HCT116 (cell line): Measurements from ENCODE around the gene FAM171A1. TPM values are rescaled to one million over a fixed set of nuclear protein-coding genes. Genes with fewer than 3 reads are reported as not detected.

Experiments used
- ATAC-seq: fragments of 200-7000 bp; cut with Tn5 transposase; 2 replicates; pipeline ENCODE4 v1.9.1; 2020; ENCODE audit warnings: mild to moderate bottlenecking, moderate library complexity
- BruUV-seq: library from RNA; stranded (reverse); fragments of 400-500 nt; replicated peaks from 2 replicates; lab custom pipeline; 2021; lab: Mats Ljungman, UMichigan
- CTCF ChIA-PET: fragments of 300-600 bp; sonication (Branson Sonifier 250); formaldehyde crosslinking; loops from one replicate; lab custom pipeline; 2021; ENCODE audit warnings: antibody characterized with exemption; lab: Charles Lee
- POLR2A ChIA-PET: fragments of 300-600, 350-600 bp; sonication (Branson Sonifier 250); formaldehyde crosslinking; loops from one replicate; lab custom pipeline; 2021; ENCODE audit warnings: antibody characterized with exemption; lab: Charles Lee
- RAD21 ChIA-PET, 2 experiments: fragments of 300-600 bp; sonication (Branson Sonifier 250); formaldehyde crosslinking; loops; one replicate each; lab custom pipeline; 2023; ENCODE audit warnings: low total read pairs in 2 of 2; ENCODE audit not compliant: uncharacterized antibody in 2 of 2, unreplicated experiment in 2 of 2, low non-redundant PET in 1 of 2; lab: Charles Lee
- DNase-seq: peaks from one replicate; pipeline ENCODE4 v3.0.0-alpha.2; 2010; ENCODE audit warnings: low read depth, low spot score
- H2AFZ ChIP-seq: fragments of 200-600 bp; shearing (Covaris generic), sonication (generic); 2 replicates; pipeline ENCODE4 v1.6.1; 2017; ENCODE audit warnings: low read depth, mixed run types, mixed read lengths, antibody characterized with exemption, low read length; ENCODE audit not compliant: poor library complexity, severe bottlenecking
- H3K27ac ChIP-seq: 2 replicates; pipeline ENCODE4 v1.5.1; 2012; ENCODE audit warnings: low read depth, low read length
- H3K27me3 ChIP-seq: fragments of 200-600 bp; sonication (generic); 2 replicates; pipeline ENCODE4 v1.6.1; 2016; ENCODE audit warnings: mixed run types, low read length, mixed read lengths; ENCODE audit not compliant: insufficient read depth
- H3K36me3 ChIP-seq, 2 experiments: fragments of 200-500 bp in 1 of 2; fragments of 200-600 bp in 1 of 2; sonication (Bioruptor generic) in 1 of 2; sonication (generic) in 1 of 2; 2 replicates each; pipeline versions ENCODE4 v1.5.1 to v1.6.1; 2014 to 2016; ENCODE audit warnings: low read length in 2 of 2, inconsistent platforms in 1 of 2, mixed read lengths in 1 of 2, mixed run types in 1 of 2; ENCODE audit not compliant: insufficient read depth in 2 of 2, control insufficient read depth in 1 of 2
- H3K4me1 ChIP-seq, 2 experiments: fragments of 200-600 bp in 1 of 2; sonication (generic) in 1 of 2; 2 replicates each; pipeline versions ENCODE4 v1.5.1 to v1.6.1; 2012 to 2017; ENCODE audit warnings: low read length in 2 of 2, inconsistent platforms in 1 of 2, mild to moderate bottlenecking in 1 of 2, mixed read lengths in 1 of 2, mixed run types in 1 of 2, moderate library complexity in 1 of 2; ENCODE audit not compliant: insufficient read depth in 2 of 2, control insufficient read depth in 1 of 2
- H3K4me2 ChIP-seq: fragments of 200-600 bp; sonication (generic); 2 replicates; pipeline ENCODE4 v1.6.1; 2017; ENCODE audit warnings: mixed run types, low read length, mixed read lengths
- H3K4me3 ChIP-seq, 2 experiments: fragments of 200-600 bp in 1 of 2; sonication (generic) in 1 of 2; replicated peaks in 1 of 2; 2 replicates each; pipeline ENCODE4 v1.5.1; 2011 to 2016; ENCODE audit warnings: low read length in 2 of 2, control low read depth in 1 of 2, low read depth in 1 of 2, mild to moderate bottlenecking in 1 of 2, mixed read lengths in 1 of 2, mixed run types in 1 of 2
- H3K79me2 ChIP-seq: fragments of 200-600 bp; sonication (generic); 2 replicates; pipeline ENCODE4 v1.6.1; 2017; ENCODE audit warnings: mild to moderate bottlenecking, mixed run types, low read length, moderate library complexity, mixed read lengths; ENCODE audit not compliant: insufficient read depth
- H3K9ac ChIP-seq: fragments of 200-600 bp; sonication (generic); 2 replicates; pipeline ENCODE4 v1.6.1; 2016; ENCODE audit warnings: low read length, mixed read lengths
- H3K9me2 ChIP-seq: fragments of 200-600 bp; sonication (generic), shearing (Covaris generic); 2 replicates; pipeline ENCODE4 v1.6.1; 2017; ENCODE audit warnings: mixed run types, mild to moderate bottlenecking, moderate library complexity; ENCODE audit not compliant: insufficient read depth
- H3K9me3 ChIP-seq, 2 experiments: fragments of 200-500 bp in 1 of 2; fragments of 200-600 bp in 1 of 2; sonication (Bioruptor generic) in 1 of 2; sonication (generic) in 1 of 2; 2 replicates each; pipeline ENCODE4 v1.6.1; 2014 to 2017; ENCODE audit warnings: low read length in 2 of 2, mixed read lengths in 2 of 2, inconsistent platforms in 1 of 2, low read depth in 1 of 2, mild to moderate bottlenecking in 1 of 2, mixed run types in 1 of 2, moderate library complexity in 1 of 2; ENCODE audit not compliant: control insufficient read depth in 1 of 2, insufficient read depth in 1 of 2
- H4K20me1 ChIP-seq: fragments of 200-600 bp; sonication (generic), shearing (Covaris generic); 2 replicates; pipeline ENCODE4 v1.6.1; 2017; ENCODE audit warnings: mixed run types, mild to moderate bottlenecking, moderate library complexity; ENCODE audit not compliant: insufficient read depth
- ATF3 ChIP-seq: IDR thresholded peaks from 2 replicates; pipeline ENCODE4 v1.6.1; 2012
- CTCF ChIP-seq, 3 experiments: fragments of 200-600 bp in 1 of 3; sonication (generic) in 1 of 3; IDR thresholded peaks in 2 of 3; conservative IDR thresholded peaks in 1 of 3; 2 replicates each; pipeline ENCODE4 v1.5.1; 2012 to 2017; ENCODE audit warnings: low read depth in 2 of 3, low read length in 2 of 3, antibody characterized with exemption in 1 of 3, borderline replicate concordance in 1 of 3, control low read depth in 1 of 3, mild to moderate bottlenecking in 1 of 3, mixed read lengths in 1 of 3, mixed run types in 1 of 3, moderate library complexity in 1 of 3; ENCODE audit not compliant: insufficient read depth in 1 of 3
- EZH2phosphoT487 ChIP-seq: fragments of 200-600 bp; IDR thresholded peaks from 2 replicates; pipeline ENCODE4 v1.6.1; 2018; ENCODE audit warnings: antibody characterized with exemption, borderline replicate concordance
- JUND ChIP-seq: IDR thresholded peaks from 2 replicates; pipeline ENCODE4 v1.6.1; 2012
- POLR2A ChIP-seq: IDR thresholded peaks from 2 replicates; pipeline ENCODE4 v1.7.0; 2011; ENCODE audit warnings: borderline replicate concordance; ENCODE audit not compliant: insufficient read depth, insufficient read length; ENCODE audit errors: extremely low read depth
- SRF ChIP-seq: IDR thresholded peaks from 2 replicates; pipeline ENCODE4 v1.6.1; 2012; ENCODE audit warnings: low read depth
- ZNF274 ChIP-seq: fragments of 200-500 bp; sonication (Bioruptor generic); IDR thresholded peaks from 2 replicates; pipeline ENCODE4 v1.6.1; 2014; ENCODE audit warnings: mild to moderate bottlenecking, low read depth, low read length, inconsistent platforms
- intact Hi-C: fragments of 100-400 bp; cut with micrococcal nuclease; formaldehyde crosslinking; loops from 2 replicates; pipeline ENCODE4 v1.10.0; 2022
- total RNA-seq: library from RNA; stranded (reverse); gene quantifications from one replicate; pipeline ENCODE4 v1.2.1, GENCODE V29; 2021; ENCODE audit not compliant: unreplicated experiment
- TF ChIP-seq, protein P1 (sequence below): IDR thresholded peaks from 2 replicates; pipeline ENCODE4 v1.6.1; 2011; ENCODE audit warnings: mild to moderate bottlenecking, low read length, moderate library complexity; ENCODE audit not compliant: insufficient replicate concordance; ENCODE audit errors: extremely low read depth
- TF ChIP-seq, protein P2 (sequence below): IDR thresholded peaks from 2 replicates; pipeline ENCODE4 v1.6.1; 2012

The FAM171A1 gene
- total RNA-seq, 1 experiment from 2014 or later, result 32.5 TPM

- Histone ChIP-seq H3K79me2 (peaks cover 22% of the 10 kb centered on the region), H3K36me3 (no peaks in the 10 kb centered on the region)
- BruUV-seq, result no TSS peak
Observed at GRCh38 chr10:15313843-15314242, 57.2 kb downstream of the FAM171A1 start.

More at GRCh38 chr10:15313843-15314242, 57.2 kb downstream of the FAM171A1 start:
- H3K27ac ChIP-seq, result no peak overlapping the region
- H4K20me1 ChIP-seq, result no peaks in the 10 kb centered on the region
- H3K4me1 ChIP-seq, result no peaks in the 10 kb centered on the region
- POLR2A ChIA-PET, result no interaction called here
- RAD21 ChIA-PET, result no interaction called here
- no peak overlapping the region for H3K4me2 ChIP-seq
- no peaks in the 10 kb centered on the region for H3K9me2 ChIP-seq
- no peak for DNase-seq
- H3K9ac ChIP-seq, result no peak overlapping the region
- CTCF ChIA-PET, result no interaction called here
- no peak overlapping the region for H3K4me3 ChIP-seq
- TF ChIP-seq ATF3 (no peak), JUND (no peak), POLR2A (no peak), ZNF274 (no peak), CTCF (IDR thresholded peaks at IDR 0.05 in 2 of 3, conservative IDR thresholded peaks at IDR 0.05 in 1 of 3; ENCODE audit: borderline replicate concordance in 1 of 3, insufficient read depth in 1 of 3, low read depth in 2 of 3, low read length in 2 of 3) (no peak), SRF (no peak), EZH2phosphoT487 (no peak)
- TF ChIP-seq, protein P1, sequence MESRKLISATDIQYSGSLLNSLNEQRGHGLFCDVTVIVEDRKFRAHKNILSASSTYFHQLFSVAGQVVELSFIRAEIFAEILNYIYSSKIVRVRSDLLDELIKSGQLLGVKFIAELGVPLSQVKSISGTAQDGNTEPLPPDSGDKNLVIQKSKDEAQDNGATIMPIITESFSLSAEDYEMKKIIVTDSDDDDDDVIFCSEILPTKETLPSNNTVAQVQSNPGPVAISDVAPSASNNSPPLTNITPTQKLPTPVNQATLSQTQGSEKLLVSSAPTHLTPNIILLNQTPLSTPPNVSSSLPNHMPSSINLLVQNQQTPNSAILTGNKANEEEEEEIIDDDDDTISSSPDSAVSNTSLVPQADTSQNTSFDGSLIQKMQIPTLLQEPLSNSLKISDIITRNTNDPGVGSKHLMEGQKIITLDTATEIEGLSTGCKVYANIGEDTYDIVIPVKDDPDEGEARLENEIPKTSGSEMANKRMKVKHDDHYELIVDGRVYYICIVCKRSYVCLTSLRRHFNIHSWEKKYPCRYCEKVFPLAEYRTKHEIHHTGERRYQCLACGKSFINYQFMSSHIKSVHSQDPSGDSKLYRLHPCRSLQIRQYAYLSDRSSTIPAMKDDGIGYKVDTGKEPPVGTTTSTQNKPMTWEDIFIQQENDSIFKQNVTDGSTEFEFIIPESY, result no peak
- TF ChIP-seq, protein P2, sequence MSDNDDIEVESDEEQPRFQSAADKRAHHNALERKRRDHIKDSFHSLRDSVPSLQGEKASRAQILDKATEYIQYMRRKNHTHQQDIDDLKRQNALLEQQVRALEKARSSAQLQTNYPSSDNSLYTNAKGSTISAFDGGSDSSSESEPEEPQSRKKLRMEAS, result no peak
- TF ChIP-seq, all 23 proteins: peak for 0
- no peak overlapping the region for H2AFZ ChIP-seq
- intact Hi-C loops, result no loop called here
- H3K9me3 ChIP-seq, result no peaks in the 10 kb centered on the region
- no peak for ATAC-seq
- no peaks in the 10 kb centered on the region for H3K27me3 ChIP-seq
